HG03439 (cell line): ENCODE results near the gene ALPL.
"Not testable (repeated sequence)": the region's sequence is repeated elsewhere in the genome, so short reads cannot be mapped to it uniquely, and the experiment has no call there.

Source experiments
- ATAC-seq: cut with Tn5 transposase; IDR thresholded peaks from one replicate; pipeline ENCODE4 v1.9.1; 2021; ENCODE audit warnings: mild to moderate bottlenecking, moderate library complexity; ENCODE audit not compliant: unreplicated experiment

ALPL gene

DNA sequence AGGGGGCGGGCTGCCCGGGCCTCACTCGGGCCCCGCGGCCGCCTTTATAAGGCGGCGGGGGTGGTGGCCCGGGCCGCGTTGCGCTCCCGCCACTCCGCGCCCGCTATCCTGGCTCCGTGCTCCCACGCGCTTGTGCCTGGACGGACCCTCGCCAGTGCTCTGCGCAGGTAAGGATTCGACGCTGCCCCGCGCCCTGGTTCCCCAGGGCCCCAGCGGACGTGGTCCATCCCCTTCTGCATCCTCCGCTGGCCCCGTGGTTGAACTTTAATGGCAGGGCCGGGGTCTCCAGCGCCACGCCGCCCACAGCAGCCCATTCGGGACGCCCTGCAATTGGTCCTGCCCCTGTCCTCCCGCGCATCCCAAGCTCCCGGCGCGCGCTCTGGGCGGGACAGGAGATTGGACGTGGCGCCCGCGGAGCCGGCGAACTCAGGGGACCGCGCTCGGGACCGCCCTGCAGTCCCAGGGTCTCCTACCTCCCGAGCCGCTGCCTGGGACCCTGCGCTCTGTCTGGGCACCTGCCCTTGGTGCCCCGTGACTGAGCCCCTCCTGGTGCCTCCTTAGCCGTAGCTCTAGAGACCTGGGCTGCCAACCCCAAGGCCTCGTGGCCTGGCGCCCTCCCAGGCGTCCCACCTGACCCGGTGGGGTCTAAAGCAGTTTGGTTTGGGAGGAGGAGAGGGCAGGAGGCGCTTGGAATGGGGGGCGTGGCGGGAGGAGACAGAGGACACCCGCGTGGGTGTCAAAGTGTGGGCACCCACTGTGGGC lies at the start of gene ALPL:
TSS of gene ALPL (plus strand) at position 73 of the 762 bp plus-strand sequence. CDS start 44,659 bp downstream, outside the sequence.
- no peak for ATAC-seq

DNA sequence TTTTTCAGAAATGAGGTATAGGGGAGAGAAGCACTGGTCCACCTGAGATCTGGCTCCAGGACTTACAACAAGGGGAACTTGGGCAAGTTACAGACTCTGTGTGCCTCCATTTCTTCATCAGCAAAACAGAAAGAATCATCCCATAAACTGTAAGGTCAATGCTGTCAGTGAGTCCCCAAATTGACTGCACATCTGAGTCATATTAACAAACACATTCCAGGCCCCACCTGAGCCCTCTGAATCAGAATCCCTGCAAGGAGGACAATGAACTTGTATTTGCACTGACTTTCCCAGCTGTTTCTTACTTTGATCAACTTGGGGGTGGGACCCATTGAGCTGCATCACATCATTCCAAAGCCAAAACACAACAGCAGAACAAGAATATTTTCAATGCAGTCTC lies 44.1 kb upstream of the ALPL start:
- ATAC-seq, result not testable (repeated sequence)

DNA sequence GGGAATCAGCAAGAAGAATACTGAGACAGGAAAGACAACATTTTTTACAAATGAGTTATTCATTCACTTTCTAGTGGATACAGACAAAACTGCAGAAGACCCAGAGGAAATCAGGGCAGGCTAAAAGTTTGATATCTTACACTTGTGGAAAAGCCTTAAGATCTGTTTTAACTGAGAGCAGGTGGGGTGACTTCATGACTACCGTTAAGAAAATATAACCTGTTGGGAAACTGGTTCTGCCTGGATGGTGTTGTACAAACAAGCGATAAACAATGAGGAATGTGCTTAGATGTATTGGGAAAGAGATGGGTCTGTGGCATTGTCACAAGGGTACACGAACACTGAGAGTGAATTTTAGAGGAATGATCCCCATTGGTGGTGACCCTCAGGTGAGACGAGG lies 41.3 kb upstream of the ALPL start:
- ATAC-seq, result not testable (repeated sequence)

DNA sequence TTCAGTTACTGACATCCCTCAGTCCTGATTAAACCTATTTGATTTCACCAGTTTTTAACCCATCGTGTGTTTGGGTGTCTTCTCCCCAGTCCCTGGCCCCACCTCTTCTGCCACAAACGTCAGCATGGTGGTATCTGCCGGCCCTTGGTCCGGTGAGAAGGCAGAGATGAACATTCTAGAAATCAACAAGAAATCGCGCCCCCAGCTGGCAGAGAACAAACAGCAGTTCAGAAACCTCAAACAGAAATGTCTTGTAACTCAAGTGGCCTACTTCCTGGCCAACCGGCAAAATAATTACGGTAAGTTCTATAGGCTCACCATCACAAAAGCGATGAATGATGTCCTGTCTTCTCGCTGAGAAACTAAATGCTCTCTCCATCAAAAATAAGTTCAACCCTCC lies 40.6 kb upstream of the ALPL start:
- ATAC-seq, result no peak

DNA sequence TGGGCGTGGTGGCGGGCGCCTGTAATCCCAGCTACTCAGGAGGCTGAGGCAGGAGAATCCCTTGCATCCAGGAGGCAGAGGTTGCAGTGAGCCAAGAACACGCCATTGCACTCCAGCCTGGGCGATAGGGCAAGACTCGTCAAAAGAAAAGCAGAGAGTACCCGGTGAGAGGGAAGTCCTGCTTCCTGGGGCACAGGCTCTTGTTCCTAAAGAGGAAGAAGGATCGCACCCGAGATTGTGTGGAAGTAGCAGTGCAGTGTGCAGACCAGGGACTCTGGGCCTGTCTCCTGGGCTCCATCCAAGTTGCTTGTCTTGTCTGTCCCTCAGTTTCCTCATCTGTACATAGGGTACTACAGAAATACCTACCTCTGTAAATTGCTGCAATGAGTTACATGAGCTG lies 39.6 kb upstream of the ALPL start:
- ATAC-seq, result no peak

GRCh38 chr1:21472861-21473260 lies 36.4 kb upstream of the ALPL start:
- ATAC-seq, result no peak

DNA sequence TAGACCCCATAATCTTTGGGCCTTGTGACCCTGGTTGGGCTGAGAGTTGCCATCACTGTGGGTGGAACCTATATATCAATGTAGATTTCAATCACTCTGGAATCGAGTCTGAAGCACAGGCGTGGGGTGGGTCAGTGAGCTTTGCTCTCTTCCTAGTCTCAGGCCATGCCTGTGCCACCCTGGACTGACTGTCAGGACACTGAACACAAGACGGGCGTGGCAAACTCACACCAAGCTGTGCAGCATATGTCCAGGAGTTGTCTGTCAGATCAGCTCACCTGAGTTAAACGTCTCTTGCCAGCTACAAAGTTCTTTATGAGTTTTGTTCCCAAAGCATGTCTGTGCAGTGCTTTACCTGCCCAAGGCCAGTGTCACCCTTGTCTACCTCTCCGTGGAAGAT lies 30.9 kb upstream of the ALPL start:
- no peak for ATAC-seq

DNA sequence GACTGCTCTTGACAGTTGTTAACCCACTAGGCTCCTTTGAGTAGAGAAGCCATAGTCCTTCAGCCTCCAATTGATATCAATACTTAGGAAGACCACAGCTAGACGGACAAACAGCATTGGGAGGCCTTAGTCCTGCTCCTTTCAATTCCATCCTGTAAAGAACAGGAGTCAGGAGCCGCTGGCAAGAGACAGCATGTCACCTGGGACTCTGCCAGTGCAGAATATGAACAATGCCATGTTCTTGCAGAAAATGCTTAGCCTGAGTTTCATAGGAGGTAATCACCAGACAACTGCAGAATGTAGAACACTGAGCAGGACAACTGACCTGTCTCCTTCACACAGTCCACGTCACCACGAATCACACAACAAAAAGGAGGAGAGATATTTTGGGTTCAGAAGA lies 25.3 kb upstream of the ALPL start:
- ATAC-seq, result not testable (repeated sequence)

DNA sequence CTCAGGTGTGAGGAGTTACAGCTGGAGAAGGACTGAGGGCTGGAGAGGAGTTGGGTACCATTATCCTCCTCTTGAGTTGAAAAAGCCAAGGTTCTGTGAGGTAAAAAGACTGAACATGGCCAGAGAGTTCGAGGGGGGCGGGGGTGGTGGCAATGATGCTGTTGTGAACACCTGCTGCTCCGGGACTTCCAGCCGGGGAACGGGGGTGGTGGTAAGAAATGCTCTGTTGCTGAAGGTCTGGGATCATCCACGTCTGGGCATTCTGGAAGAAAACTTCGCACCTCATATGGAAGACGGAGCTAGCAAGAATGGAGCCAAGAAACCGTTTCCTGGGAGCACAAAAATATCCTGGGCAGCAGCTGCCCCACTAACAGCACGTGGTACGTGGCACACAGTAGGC lies 20.1 kb upstream of the ALPL start:
- no peak for ATAC-seq

DNA sequence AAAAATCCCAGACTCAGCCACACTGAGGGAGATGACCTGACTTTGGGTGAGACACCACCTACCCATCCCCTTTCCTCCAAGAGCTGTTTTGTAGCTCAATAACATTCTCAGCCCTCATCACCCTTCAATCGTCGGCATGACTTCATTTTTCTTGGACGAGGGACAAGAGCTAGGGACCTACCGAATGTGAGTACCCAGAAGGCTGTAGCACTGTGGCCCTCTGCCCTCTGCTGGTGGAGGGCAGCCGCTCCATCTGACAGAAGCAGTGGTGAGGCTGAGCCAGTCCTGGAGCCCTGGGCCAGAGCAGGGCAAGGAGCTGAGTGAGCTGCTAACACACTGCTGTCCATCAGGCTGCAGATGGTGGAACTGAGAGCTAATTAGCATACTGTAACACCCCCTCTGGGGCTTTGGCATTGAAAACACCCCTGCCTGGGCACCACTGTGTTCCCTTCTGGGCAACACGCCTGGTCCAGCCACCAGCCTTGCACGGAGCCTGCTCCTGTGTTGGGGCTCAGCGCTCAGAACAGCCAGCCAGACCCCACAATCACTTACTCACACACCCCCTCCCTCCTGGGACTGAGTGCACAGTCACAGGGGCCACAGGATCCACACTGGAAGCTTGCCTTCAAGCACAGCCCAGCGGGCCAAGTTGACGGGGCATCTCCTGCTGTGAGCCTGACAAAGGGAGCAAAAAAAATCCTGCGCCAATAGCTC lies 18.3 kb upstream of the ALPL start:
- ATAC-seq, result no peak

- no peak for ATAC-seq
These were observed 17.5 kb upstream of the ALPL start for GRCh38 chr1:21491488-21492355.

- ATAC-seq, result no peak
These were observed 16.9 kb upstream of the ALPL start for GRCh38 chr1:21492356-21492625.

DNA sequence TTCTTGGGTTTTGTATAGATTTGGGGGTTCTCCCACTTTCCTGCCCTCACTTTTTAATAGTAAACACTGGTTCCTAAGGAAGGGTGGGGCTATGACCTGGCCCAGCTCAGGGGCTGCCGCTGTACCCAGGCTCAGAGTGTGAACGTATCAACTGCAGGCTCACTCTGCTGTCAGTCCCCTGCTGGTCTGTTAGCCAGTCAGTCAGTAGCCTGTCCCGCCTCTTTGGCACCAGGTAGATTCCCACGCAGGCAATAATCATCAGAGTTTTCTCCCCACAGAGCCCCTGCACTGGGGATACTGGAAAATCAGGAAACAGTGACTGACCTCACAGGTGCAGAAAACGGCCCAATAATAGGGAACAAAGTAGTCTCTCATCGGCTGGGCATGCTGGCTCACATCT lies 15.0 kb upstream of the ALPL start:
- ATAC-seq, result no peak

GRCh38 chr1:21495225-21495820 lies 13.9 kb upstream of the ALPL start:
- no peak for ATAC-seq

DNA sequence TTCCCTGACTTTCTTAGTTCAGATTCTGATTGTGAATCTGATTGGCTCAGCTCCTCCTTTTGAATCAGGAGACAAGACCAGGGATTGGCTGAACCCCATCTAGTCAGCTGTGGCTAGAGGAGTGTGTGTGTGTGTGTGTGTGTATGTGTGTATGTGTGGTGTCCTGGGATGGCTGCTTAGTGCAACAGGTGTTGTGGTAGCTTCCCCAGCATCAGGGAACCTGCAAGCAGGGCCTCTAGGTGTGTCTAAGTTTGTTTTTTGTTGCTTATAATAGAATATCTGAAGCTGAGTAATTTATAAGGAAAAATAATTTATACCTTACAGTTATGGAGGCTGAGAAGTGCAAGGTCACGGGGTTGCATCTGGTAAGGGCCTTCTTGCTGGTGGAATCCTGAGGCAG lies 13.2 kb upstream of the ALPL start:
- no peak for ATAC-seq

DNA sequence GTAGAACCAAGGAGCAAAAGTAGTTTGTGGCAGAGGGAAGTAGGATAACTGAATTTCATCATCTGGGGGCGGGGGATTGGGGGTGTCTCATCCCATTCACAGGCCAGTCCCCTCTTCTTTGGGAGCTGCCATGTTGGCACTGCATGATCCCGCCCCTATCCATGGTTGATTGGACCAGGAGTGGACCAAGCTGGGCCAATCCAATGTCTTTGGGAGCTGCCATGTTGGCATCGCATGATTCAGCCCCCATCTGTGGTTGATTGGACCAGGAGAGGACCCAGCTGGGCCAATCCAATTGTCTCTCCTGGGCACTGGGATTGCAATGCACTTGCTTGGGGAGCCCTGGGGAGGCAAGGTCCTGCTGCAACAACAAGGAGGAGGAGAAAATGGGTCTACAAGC lies 12.3 kb upstream of the ALPL start:
- ATAC-seq, result no peak

DNA sequence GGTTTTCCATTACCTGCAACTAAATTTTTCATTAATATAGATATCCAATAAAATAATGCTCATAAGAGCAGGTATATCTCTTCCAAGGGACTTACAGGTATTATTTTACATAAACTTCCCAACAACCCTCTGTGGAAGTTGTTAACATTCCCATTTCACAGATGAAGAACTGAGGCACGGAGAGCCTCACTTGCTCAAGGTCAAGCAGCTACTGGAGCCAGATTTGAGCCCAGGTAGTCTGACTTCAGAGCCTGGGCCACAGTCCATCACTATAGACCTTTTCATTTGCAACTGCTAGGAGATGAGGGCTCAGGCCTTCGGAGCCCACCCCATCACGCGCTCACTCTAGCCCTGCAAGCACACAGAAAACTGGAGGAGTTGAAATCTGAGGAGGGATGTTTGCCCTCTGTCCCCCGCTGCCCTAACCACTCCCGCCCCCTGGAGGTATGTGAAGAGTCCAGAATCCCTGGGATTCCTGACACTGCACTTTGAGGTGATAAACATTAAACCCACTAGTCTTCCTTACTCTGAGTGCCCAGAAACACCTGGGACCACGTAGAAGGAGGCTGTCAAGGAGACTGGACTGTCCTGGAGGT lies 11.7 kb upstream of the ALPL start:
- no peak for ATAC-seq

- ATAC-seq, result no peak
These were observed 9.8 kb upstream of the ALPL start for GRCh38 chr1:21499283-21499950.

GRCh38 chr1:21503706-21504377 lies 5.4 kb upstream of the ALPL start:
- ATAC-seq, result no peak

DNA sequence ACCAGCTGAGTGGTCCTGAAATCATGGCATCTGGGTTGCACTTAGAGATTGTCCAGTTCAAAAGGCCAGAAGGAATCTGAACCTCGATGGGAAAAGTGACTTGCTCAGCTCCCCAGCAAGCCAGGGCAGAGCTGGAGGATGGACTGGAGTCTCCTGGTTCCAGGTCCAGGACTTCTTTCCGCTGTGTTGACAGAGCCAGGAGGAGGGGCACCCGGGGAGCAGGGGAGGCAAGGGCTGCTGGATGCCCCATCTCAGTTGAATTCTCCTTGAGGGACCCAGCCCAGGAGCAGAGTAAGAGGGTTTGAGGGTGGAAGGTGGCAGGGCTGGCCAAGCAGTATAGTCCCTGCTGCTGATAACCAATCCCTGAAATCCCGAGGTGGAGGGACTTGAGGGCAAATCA lies 2.4 kb upstream of the ALPL start:
- ATAC-seq, result no peak
